ENCODE results near the gene DNASE1.
"Not testable (repeated sequence)": the region's sequence is repeated elsewhere in the genome, so short reads cannot be mapped to it uniquely, and the experiment has no call there.

DNASE1 gene

GRCh38 chr16:3655396-3656159 lies 1.1 kb downstream of the DNASE1 start:
- no peak overlapping the region for H3K9ac ChIP-seq
- H3K27ac ChIP-seq: no peak overlapping the region
- H4K20me1 ChIP-seq: peaks cover 0 to 80% (median 16%) of the 10 kb centered on the region in 11 experiments; a peak in 13 of 22 replicates
- H3K36me3 ChIP-seq: peaks cover 81 to 100% (median 90%) of the 10 kb centered on the region in 11 experiments
- no peak for TF ChIP-seq Cebpa-rat (IDR thresholded peaks at IDR 0.05)
- H3K9me3 ChIP-seq (replicated peaks in 1 of 11): no peaks in the 10 kb centered on the region
- no peak overlapping the region for H3K4me3 ChIP-seq
- no peak overlapping the region for H3K4me2 ChIP-seq
- H3K4me1 ChIP-seq: peaks cover 0 to 11% (median 7%) of the 10 kb centered on the region in 10 experiments; a peak in 11 of 20 replicates
- H3K27me3 ChIP-seq: no peaks in the 10 kb centered on the region

- Histone ChIP-seq H3K4me1 (peaks cover under 1 to 12% (median 7%) of the 10 kb centered on the region in 10 experiments; a peak in 15 of 20 replicates), H4K20me1 (peaks cover 0 to 79% (median 16%) of the 10 kb centered on the region in 11 experiments; a peak in 13 of 22 replicates), H3K36me3 (peaks cover 79 to 100% (median 91%) of the 10 kb centered on the region in 11 experiments)
- not testable (repeated sequence) for H3K9ac ChIP-seq; H3K27me3 ChIP-seq; H3K27ac ChIP-seq; H3K4me3 ChIP-seq; H3K9me3 ChIP-seq (replicated peaks in 1 of 11); H3K4me2 ChIP-seq
Measured at GRCh38 chr16:3656160-3656490, 1.6 kb downstream of the DNASE1 start.

- Histone ChIP-seq H3K27ac (no peak overlapping the region), H4K20me1 (peaks cover 0 to 79% (median 22%) of the 10 kb centered on the region in 11 experiments; a peak in 13 of 22 replicates), H3K4me1 (peaks cover 6 to 18% (median 8%) of the 10 kb centered on the region in 10 experiments; a peak in 16 of 20 replicates), H3K9me3 (replicated peaks in 1 of 11) (no peaks in the 10 kb centered on the region), H3K4me3 (no peak overlapping the region), H3K4me2 (no peak overlapping the region), H3K27me3 (no peaks in the 10 kb centered on the region), H3K9ac (no peak overlapping the region), H3K36me3 (peaks cover 79 to 100% (median 91%) of the 10 kb centered on the region in 11 experiments)
- no peak for TF ChIP-seq Cebpa-rat (IDR thresholded peaks at IDR 0.05)
Measured at GRCh38 chr16:3656491-3657468, 2.3 kb downstream of the DNASE1 start.

- H4K20me1 ChIP-seq: peaks cover 0 to 87% (median 22%) of the 10 kb centered on the region in 11 experiments; a peak in 13 of 22 replicates
- no peak for TF ChIP-seq Cebpa-rat (IDR thresholded peaks at IDR 0.05)
- H3K27ac ChIP-seq: no peak overlapping the region
- peaks cover 6 to 21% (median 8%) of the 10 kb centered on the region in 10 experiments; a peak in 16 of 20 replicates for H3K4me1 ChIP-seq
- no peaks in the 10 kb centered on the region for H3K27me3 ChIP-seq
- H3K36me3 ChIP-seq: peaks cover 89 to 100% (median 98%) of the 10 kb centered on the region in 11 experiments
- H3K4me3 ChIP-seq: no peak overlapping the region
- no peaks in the 10 kb centered on the region for H3K9me3 ChIP-seq (replicated peaks in 1 of 11)
- peak overlapping the region in 5 of 11 experiments; percentile 4 to 43 (median 9); a peak in 5 of 22 replicates for H3K4me2 ChIP-seq
- H3K9ac ChIP-seq: 0 out of 22 replicates have a peak overlapping the region, but pooled peaks of 1 of the 11 experiments have one; percentile 2
Measured at GRCh38 chr16:3659251-3659650, 4.8 kb downstream of the DNASE1 start.

- peaks cover 91 to 100% (median 97%) of the 10 kb centered on the region in 11 experiments for H3K36me3 ChIP-seq
- peaks cover 7 to 26% (median 15%) of the 10 kb centered on the region in 10 experiments; a peak in 17 of 20 replicates for H3K4me1 ChIP-seq
Measured at GRCh38 chr16:3661311-3661710, 6.8 kb downstream of the DNASE1 start.

GRCh38 chr16:3661922-3662321 lies 7.4 kb downstream of the DNASE1 start:
- TF ChIP-seq Cebpa-rat (IDR thresholded peaks at IDR 0.05): no peak
- Histone ChIP-seq H3K36me3 (peaks cover 86 to 100% (median 94%) of the 10 kb centered on the region in 11 experiments), H3K9ac (no peak overlapping the region), H3K27ac (no peak overlapping the region), H3K4me3 (no peak overlapping the region), H3K4me1 (peaks cover 7 to 26% (median 15%) of the 10 kb centered on the region in 10 experiments; a peak in 17 of 20 replicates), H3K9me3 (replicated peaks in 1 of 11) (no peaks in the 10 kb centered on the region), H4K20me1 (peaks cover 0 to 77% (median 22%) of the 10 kb centered on the region in 11 experiments; a peak in 13 of 22 replicates), H3K27me3 (no peaks in the 10 kb centered on the region), H3K4me2 (no peak overlapping the region)

More at GRCh38 chr16:3661311-3661710, 6.8 kb downstream of the DNASE1 start:
- Histone ChIP-seq H4K20me1 (peaks cover 0 to 83% (median 22%) of the 10 kb centered on the region in 11 experiments; a peak in 12 of 22 replicates), H3K9me3 (replicated peaks in 1 of 11) (no peaks in the 10 kb centered on the region), H3K27me3 (no peaks in the 10 kb centered on the region), H3K4me2 (0 out of 22 replicates have a peak overlapping the region, but pooled peaks of 1 of the 11 experiments have one; percentile 11), H3K9ac (peak overlapping the region in 1 of 11 experiments; percentile 6; a peak in 1 of 22 replicates), H3K4me3 (no peak overlapping the region), H3K27ac (no peak overlapping the region)
- TF ChIP-seq Cebpa-rat (IDR thresholded peaks at IDR 0.05): no peak

- peaks cover 7 to 26% (median 15%) of the 10 kb centered on the region in 10 experiments; a peak in 17 of 20 replicates for H3K4me1 ChIP-seq
- H4K20me1 ChIP-seq: peaks cover 0 to 70% (median 19%) of the 10 kb centered on the region in 11 experiments; a peak in 13 of 22 replicates
- H3K9ac ChIP-seq: no peak overlapping the region
- no peak overlapping the region for H3K4me3 ChIP-seq
- H3K27me3 ChIP-seq: no peaks in the 10 kb centered on the region
- H3K36me3 ChIP-seq: peaks cover 80 to 98% (median 93%) of the 10 kb centered on the region in 11 experiments
- no peak overlapping the region for H3K27ac ChIP-seq
- no peak overlapping the region for H3K4me2 ChIP-seq
- no peaks in the 10 kb centered on the region for H3K9me3 ChIP-seq (replicated peaks in 1 of 11)
- no peak for TF ChIP-seq Cebpa-rat (IDR thresholded peaks at IDR 0.05)
Measured at GRCh38 chr16:3662601-3663000, 8.1 kb downstream of the DNASE1 start.

- Histone ChIP-seq H3K4me2 (no peak overlapping the region), H3K27me3 (no peaks in the 10 kb centered on the region), H3K9ac (no peak overlapping the region), H3K4me1 (peaks cover 3 to 29% (median 12%) of the 10 kb centered on the region in 10 experiments; a peak in 17 of 20 replicates), H3K36me3 (peaks cover 77 to 98% (median 91%) of the 10 kb centered on the region in 11 experiments), H3K9me3 (replicated peaks in 1 of 11) (no peaks in the 10 kb centered on the region), H4K20me1 (peaks cover 0 to 54% (median 10%) of the 10 kb centered on the region in 11 experiments; a peak in 13 of 22 replicates), H3K27ac (no peak overlapping the region; a peak in 1 of 22 replicates), H3K4me3 (no peak overlapping the region)
- TF ChIP-seq Cebpa-rat (IDR thresholded peaks at IDR 0.05): no peak
Measured at GRCh38 chr16:3664187-3664896, 9.9 kb downstream of the DNASE1 start.
